Karpas-422 (cell line): Measurements from ENCODE around the gene TBX1. TPM values are rescaled to one million over a fixed set of nuclear protein-coding genes. Genes with fewer than 3 reads are reported as not detected.

ENCODE experiments used
- DNase-seq: peaks from one replicate; pipeline ENCODE4 v3.0.0-alpha.2; 2015
- H2AFZ ChIP-seq: fragments of 200-600 bp; sonication (generic); 2 replicates; pipeline ENCODE4 v1.6.1; 2014; ENCODE audit warnings: antibody characterized with exemption, low read length, mixed read lengths
- H3K27ac ChIP-seq: fragments of 200-600 bp; sonication (generic); 2 replicates; pipeline ENCODE4 v1.5.1; 2014; ENCODE audit warnings: mild to moderate bottlenecking, low read length, moderate library complexity
- H3K27me3 ChIP-seq: fragments of 200-600 bp; sonication (generic); 2 replicates; pipeline ENCODE4 v1.6.1; 2014; ENCODE audit warnings: low read length, mixed read lengths
- H3K36me3 ChIP-seq: fragments of 200-600 bp; sonication (generic); 2 replicates; pipeline ENCODE4 v1.6.1; 2014; ENCODE audit warnings: low read length, mixed read lengths; ENCODE audit not compliant: insufficient read depth
- H3K4me1 ChIP-seq: fragments of 200-600 bp; sonication (generic); 2 replicates; pipeline ENCODE4 v1.6.1; 2014; ENCODE audit warnings: mild to moderate bottlenecking, low read length, mixed read lengths
- H3K4me2 ChIP-seq: fragments of 200-600 bp; sonication (generic); 2 replicates; pipeline ENCODE4 v1.6.1; 2014; ENCODE audit warnings: low read length, low read depth, mild to moderate bottlenecking; ENCODE audit not compliant: poor library complexity, severe bottlenecking
- H3K4me3 ChIP-seq: fragments of 200-600 bp; sonication (generic); 2 replicates; pipeline ENCODE4 v1.5.1; 2014; ENCODE audit warnings: mild to moderate bottlenecking, antibody characterized with exemption, low read length, mixed read lengths
- H3K79me2 ChIP-seq: fragments of 200-600 bp; sonication (generic); 2 replicates; pipeline ENCODE4 v1.6.1; 2014; ENCODE audit warnings: mild to moderate bottlenecking, low read length, mixed read lengths
- H3K9ac ChIP-seq: fragments of 200-600 bp; sonication (generic); 2 replicates; pipeline ENCODE4 v1.6.0; 2014; ENCODE audit warnings: low read length
- H3K9me2 ChIP-seq: fragments of 200-600 bp; sonication (generic), shearing (Covaris generic); replicated peaks from 2 replicates; pipeline ENCODE4 v1.6.0; 2014; ENCODE audit warnings: mild to moderate bottlenecking, low read length, moderate library complexity; ENCODE audit not compliant: insufficient read depth
- H3K9me3 ChIP-seq: fragments of 300-700, 200-600 bp; sonication (generic); 2 replicates; pipeline ENCODE4 v1.6.1; 2014; ENCODE audit warnings: low read length, mixed read lengths
- H4K20me1 ChIP-seq: fragments of 200-600 bp; sonication (generic); 2 replicates; pipeline ENCODE4 v1.6.1; 2014; ENCODE audit warnings: mild to moderate bottlenecking, antibody characterized with exemption, low read length, low read depth; ENCODE audit not compliant: insufficient read depth
- total RNA-seq: library from RNA; depleted of rRNA; stranded (reverse); fragments of >200 nt; shearing (Covaris generic); gene quantifications from 2 replicates; pipeline ENCODE4 v1.2.3, GENCODE V29; 2014; ENCODE audit warnings: low replicate concordance

The TBX1 gene
- total RNA-seq, 1 experiment from 2014 or later = not detected

GRCh38 chr22:19732403-19733113, 28.0 kb upstream of the TBX1 start:
- Histone ChIP-seq H3K4me3 (no peak overlapping the region), H3K27me3 (no peaks in the 10 kb centered on the region), H4K20me1 (no peaks in the 10 kb centered on the region), H3K4me1 (peaks cover 5% of the 10 kb centered on the region; the same call in 1 of the 2 replicates), H3K4me2 (no peak overlapping the region), H3K27ac (no peak overlapping the region), H3K9me2 (no peaks in the 10 kb centered on the region), H3K36me3 (no peaks in the 10 kb centered on the region), H3K9ac (no peak overlapping the region), H2AFZ (no peak overlapping the region), H3K79me2 (no peaks in the 10 kb centered on the region), H3K9me3 (no peaks in the 10 kb centered on the region)
- no peak for DNase-seq

- Histone ChIP-seq H3K4me1 (peaks cover 5% of the 10 kb centered on the region; the same call in 1 of the 2 replicates), H3K27me3 (no peaks in the 10 kb centered on the region), H3K4me3 (no peak overlapping the region), H3K36me3 (no peaks in the 10 kb centered on the region), H3K9me2 (no peaks in the 10 kb centered on the region), H3K27ac (no peak overlapping the region), H2AFZ (no peak overlapping the region), H4K20me1 (no peaks in the 10 kb centered on the region), H3K79me2 (no peaks in the 10 kb centered on the region), H3K9ac (no peak overlapping the region), H3K9me3 (no peaks in the 10 kb centered on the region), H3K4me2 (no peak overlapping the region)
- DNase-seq = no peak
Observed at GRCh38 chr22:19733755-19734154, 26.8 kb upstream of the TBX1 start.

GRCh38 chr22:19734163-19734562, 26.4 kb upstream of the TBX1 start:
- H4K20me1 ChIP-seq = no peaks in the 10 kb centered on the region
- no peak overlapping the region for H3K27ac ChIP-seq
- no peaks in the 10 kb centered on the region for H3K9me3 ChIP-seq
- no peaks in the 10 kb centered on the region for H3K27me3 ChIP-seq
- H3K4me2 ChIP-seq = no peak overlapping the region
- no peak overlapping the region for H3K4me3 ChIP-seq
- H3K79me2 ChIP-seq = no peaks in the 10 kb centered on the region
- DNase-seq = no peak
- H2AFZ ChIP-seq = no peak overlapping the region
- no peak overlapping the region for H3K9ac ChIP-seq
- no peaks in the 10 kb centered on the region for H3K36me3 ChIP-seq
- no peaks in the 10 kb centered on the region for H3K9me2 ChIP-seq
- peaks cover 5% of the 10 kb centered on the region; the same call in 1 of the 2 replicates for H3K4me1 ChIP-seq

GRCh38 chr22:19734837-19735382, 25.7 kb upstream of the TBX1 start:
- Histone ChIP-seq H3K4me3 (no peak overlapping the region), H3K9me2 (no peaks in the 10 kb centered on the region), H3K4me1 (peaks cover 5% of the 10 kb centered on the region; the same call in 1 of the 2 replicates), H3K36me3 (no peaks in the 10 kb centered on the region), H2AFZ (no peak overlapping the region), H3K4me2 (no peak overlapping the region), H3K27ac (no peak overlapping the region), H3K9me3 (no peaks in the 10 kb centered on the region), H3K79me2 (no peaks in the 10 kb centered on the region), H3K27me3 (no peaks in the 10 kb centered on the region), H4K20me1 (no peaks in the 10 kb centered on the region), H3K9ac (no peak overlapping the region)
- DNase-seq = no peak

- Histone ChIP-seq H3K4me2 (no peak overlapping the region), H3K27me3 (no peaks in the 10 kb centered on the region), H4K20me1 (no peaks in the 10 kb centered on the region), H3K9me3 (no peaks in the 10 kb centered on the region), H3K27ac (no peak overlapping the region), H3K79me2 (no peaks in the 10 kb centered on the region), H3K4me3 (no peak overlapping the region), H2AFZ (no peak overlapping the region), H3K9me2 (no peaks in the 10 kb centered on the region), H3K4me1 (peaks cover 3% of the 10 kb centered on the region; the same call in 1 of the 2 replicates), H3K9ac (no peak overlapping the region), H3K36me3 (no peaks in the 10 kb centered on the region)
- DNase-seq = no peak
Observed at GRCh38 chr22:19735665-19736510, 24.7 kb upstream of the TBX1 start.

GRCh38 chr22:19737846-19738663, 22.5 kb upstream of the TBX1 start:
- Histone ChIP-seq H3K9me3 (no peaks in the 10 kb centered on the region), H3K4me3 (no peak overlapping the region), H3K9ac (no peak overlapping the region), H3K36me3 (no peaks in the 10 kb centered on the region), H2AFZ (no peak overlapping the region), H3K4me1 (no peaks in the 10 kb centered on the region), H3K27ac (no peak overlapping the region), H3K4me2 (no peak overlapping the region), H3K27me3 (no peaks in the 10 kb centered on the region), H3K79me2 (no peaks in the 10 kb centered on the region), H4K20me1 (no peaks in the 10 kb centered on the region), H3K9me2 (no peaks in the 10 kb centered on the region)
- no peak for DNase-seq

GRCh38 chr22:19738664-19739447, 21.7 kb upstream of the TBX1 start:
- Histone ChIP-seq H3K79me2 (no peaks in the 10 kb centered on the region), H3K4me1 (no peaks in the 10 kb centered on the region), H3K9ac (no peak overlapping the region), H3K27me3 (no peaks in the 10 kb centered on the region), H3K4me2 (no peak overlapping the region), H3K4me3 (no peak overlapping the region), H2AFZ (no peak overlapping the region), H4K20me1 (no peaks in the 10 kb centered on the region), H3K9me3 (no peaks in the 10 kb centered on the region), H3K36me3 (no peaks in the 10 kb centered on the region), H3K27ac (no peak overlapping the region), H3K9me2 (no peaks in the 10 kb centered on the region)
- no peak for DNase-seq
